Endothelial cell of umbilical vein (primary cell): ENCODE results near the gene CTNND2. TPM values are rescaled to one million over a fixed set of nuclear protein-coding genes. Genes with fewer than 3 reads are reported as not detected.

Source experiments
- BruUV-seq: library from RNA; stranded (reverse); fragments of 400-500 nt; replicated peaks from 2 replicates; lab custom pipeline; 2021; lab: Mats Ljungman, UMichigan
- CTCF ChIA-PET: fragments of 300-600, 350-600 bp; sonication (Branson Sonifier 250); formaldehyde crosslinking; loops from one replicate; lab custom pipeline; 2021; ENCODE audit warnings: antibody characterized with exemption, inconsistent platforms; lab: Charles Lee
- POLR2A ChIA-PET: fragments of 300-600, 350-600 bp; sonication (Branson Sonifier 250); formaldehyde crosslinking; loops from one replicate; lab custom pipeline; 2021; ENCODE audit warnings: antibody characterized with exemption, inconsistent platforms; lab: Charles Lee
- DNase-seq: peaks from one replicate; pipeline ENCODE4 v3.0.0-alpha.2; 2011; ENCODE audit warnings: low read depth, low spot score
- FAIRE-seq: peaks from 2 replicates; lab custom pipeline; 2011; peaks lifted over from hg19 to GRCh38; lab: Jason Lieb, UNC
- H2AFZ ChIP-seq: 2 replicates; pipeline ENCODE4 v1.6.0; 2012; ENCODE audit warnings: low read depth, low read length, control low read depth, inconsistent platforms
- H3K27ac ChIP-seq: 2 replicates; pipeline ENCODE4 v1.5.1; 2011; ENCODE audit warnings: low read depth, mild to moderate bottlenecking, control low read depth, low read length, moderate library complexity; ENCODE audit not compliant: insufficient read depth
- H3K27me3 ChIP-seq, 2 experiments: 2 replicates each; pipeline versions ENCODE4 v1.6.0 to v1.6.1; 2011; ENCODE audit warnings: low read length in 2 of 2, mixed read lengths in 1 of 2; ENCODE audit not compliant: control insufficient read depth in 2 of 2, insufficient read depth in 2 of 2
- H3K36me3 ChIP-seq, 2 experiments: 2 replicates in 1 of 2; 3 replicates in 1 of 2; pipeline ENCODE4 v1.5.1; 2011; ENCODE audit warnings: low read length in 2 of 2, mild to moderate bottlenecking in 1 of 2, moderate library complexity in 1 of 2; ENCODE audit not compliant: control insufficient read depth in 2 of 2, insufficient read depth in 2 of 2; ENCODE audit errors: extremely low read depth in 1 of 2
- H3K4me1 ChIP-seq: 3 replicates; pipeline ENCODE4 v1.5.1; 2011; ENCODE audit warnings: mild to moderate bottlenecking, low read length; ENCODE audit not compliant: control insufficient read depth, insufficient read depth; ENCODE audit errors: extremely low read depth
- H3K4me2 ChIP-seq: 2 replicates; pipeline ENCODE4 v1.6.1; 2011; ENCODE audit warnings: low read length, control low read depth, mixed read lengths; ENCODE audit not compliant: insufficient read depth
- H3K4me3 ChIP-seq, 3 experiments: fragments of 200-600 bp in 1 of 3; sonication (generic), shearing (Covaris generic) in 1 of 3; replicated peaks in 1 of 3; 2 replicates each; pipeline ENCODE4 v1.5.1; 2011 to 2016; ENCODE audit warnings: control low read depth in 3 of 3, low read length in 3 of 3, mild to moderate bottlenecking in 2 of 3, inconsistent platforms in 1 of 3, low read depth in 1 of 3, moderate library complexity in 1 of 3; ENCODE audit not compliant: insufficient read depth in 1 of 3
- H3K79me2 ChIP-seq: 2 replicates; pipeline ENCODE4 v1.6.0; 2012; ENCODE audit warnings: low read length, inconsistent platforms; ENCODE audit not compliant: control insufficient read depth, insufficient read depth
- H3K9ac ChIP-seq: replicated peaks from 2 replicates; pipeline ENCODE3; 2011; ENCODE audit warnings: low read length, control low read depth; ENCODE audit not compliant: insufficient read depth; ENCODE audit errors: extremely low read depth
- H3K9me1 ChIP-seq: replicated peaks from 3 replicates; pipeline ENCODE4 v1.6.0; 2011; ENCODE audit warnings: mild to moderate bottlenecking, low read length; ENCODE audit not compliant: control insufficient read depth, insufficient read depth; ENCODE audit errors: extremely low read depth
- H3K9me3 ChIP-seq: replicated peaks from 2 replicates; pipeline ENCODE4 v1.5.1; 2012; ENCODE audit warnings: low read length, inconsistent platforms; ENCODE audit not compliant: control insufficient read depth, insufficient read depth
- H4K20me1 ChIP-seq: replicated peaks from 2 replicates; pipeline ENCODE3; 2011; ENCODE audit warnings: mild to moderate bottlenecking, low read length; ENCODE audit not compliant: control insufficient read depth, insufficient read depth; ENCODE audit errors: extremely low read depth
- CTCF ChIP-seq, 2 donors: IDR thresholded peaks; 1 replicate in 1 of 2; 2 replicates in 1 of 2; pipeline ENCODE4 v1.5.1; 2011; ENCODE audit warnings: low read length in 2 of 2, mild to moderate bottlenecking in 2 of 2, moderate library complexity in 2 of 2, control low read depth in 1 of 2, inconsistent platforms in 1 of 2, low read depth in 1 of 2; ENCODE audit not compliant: insufficient read depth in 1 of 2; ENCODE audit errors: extremely low read depth in 1 of 2
- EZH2 ChIP-seq: IDR thresholded peaks from 2 replicates; pipeline ENCODE4 v1.6.1; 2012; ENCODE audit warnings: borderline replicate concordance, low read depth, mild to moderate bottlenecking, moderate library complexity, low read length, inconsistent platforms; ENCODE audit not compliant: severe bottlenecking
- FOS ChIP-seq: IDR thresholded peaks from 2 replicates; pipeline ENCODE4 v1.6.1; 2011; ENCODE audit warnings: mild to moderate bottlenecking, low read length, moderate library complexity, borderline replicate concordance; ENCODE audit not compliant: insufficient read depth
- GATA2 ChIP-seq: IDR thresholded peaks from 2 replicates; pipeline ENCODE4 v1.7.0; 2011; ENCODE audit warnings: low read depth, mild to moderate bottlenecking, moderate library complexity, mixed read lengths, low read length; ENCODE audit not compliant: insufficient read length, insufficient read depth
- JUN ChIP-seq: IDR thresholded peaks from 2 replicates; pipeline ENCODE4 v1.6.1; 2011; ENCODE audit warnings: borderline replicate concordance, low read depth; ENCODE audit not compliant: insufficient read length, insufficient read depth
- MYC ChIP-seq: IDR thresholded peaks from one replicate; pipeline ENCODE4 v1.6.1; 2011; ENCODE audit warnings: mild to moderate bottlenecking, low read depth, low read length
- POLR2A ChIP-seq: IDR thresholded peaks from 2 replicates; pipeline ENCODE4 v1.6.1; 2012; ENCODE audit warnings: low read depth, mild to moderate bottlenecking, control low read depth, low read length
- POLR2AphosphoS5 ChIP-seq: IDR thresholded peaks from 2 replicates; pipeline ENCODE4 v1.6.1; 2012; ENCODE audit warnings: low read depth, mild to moderate bottlenecking, control low read depth, low read length, moderate library complexity; ENCODE audit not compliant: insufficient read depth
- dilution Hi-C: fragments of 300-500 bp; cut with MboI; formaldehyde crosslinking; loops from one replicate; pipeline ENCODE4 v1.15.0; 2019; ENCODE audit warnings: low sequenced_read_pairs; ENCODE audit not compliant: extremely low pct_ligation_motif_present
- intact Hi-C: fragments of 100-400 bp; cut with micrococcal nuclease; formaldehyde crosslinking; loops from one replicate; pipeline ENCODE4 v1.10.0; 2022
- polyA plus RNA-seq, 4 experiments: library from polyadenylated mRNA; depleted of rRNA in 3 of 4; stranded (reverse) in 3 of 4; unstranded in 1 of 4; fragments of >200 nt; gene quantifications; 2 replicates each; pipeline versions ENCODE4 v1.2.1 to v1.2.3, GENCODE V29; 2011 to 2012; ENCODE audit warnings: missing spikeins in 1 of 4
- total RNA-seq: library from RNA; stranded (reverse); gene quantifications from 2 replicates; pipeline ENCODE4 v1.2.3, GENCODE V29; 2021
- TF ChIP-seq, protein P1 (sequence below): IDR thresholded peaks from 2 replicates; pipeline ENCODE4 v1.6.1; 2011; ENCODE audit not compliant: insufficient read depth, insufficient read length

The CTNND2 gene
- total and polyA plus RNA-seq, 2 donors (not counting 3 experiments of a cell fraction or from before 2014, with no cell fraction given) = not detected

DNA sequence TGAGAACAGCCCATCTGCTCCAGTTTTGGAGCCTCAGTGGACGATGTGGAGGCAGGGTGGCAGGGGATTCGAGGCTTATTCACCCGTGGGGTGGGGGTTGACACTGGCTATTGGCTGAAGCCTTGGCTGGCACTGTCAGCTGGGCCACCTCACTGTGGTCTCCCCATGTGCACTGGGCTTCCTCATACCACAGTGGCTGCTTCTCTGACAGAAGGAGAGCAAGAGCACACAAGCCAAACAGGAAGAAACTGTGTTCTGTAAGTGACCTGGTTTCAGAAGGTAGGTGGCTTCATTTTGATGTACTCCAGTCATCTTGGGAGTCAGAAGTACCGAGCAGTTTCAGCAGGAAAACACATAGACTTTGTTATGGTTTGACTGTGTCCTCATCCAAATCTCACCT is 24.7 kb upstream of the CTNND2 start:
- H3K9me1 ChIP-seq = no peaks in the 10 kb centered on the region
- H3K36me3 ChIP-seq = no peaks in the 10 kb centered on the region
- no peak for DNase-seq
- H3K27me3 ChIP-seq = no peaks in the 10 kb centered on the region
- no TSS peak for BruUV-seq
- TF ChIP-seq EZH2 = no peak
- no peak for TF ChIP-seq MYC
- H4K20me1 ChIP-seq = no peaks in the 10 kb centered on the region
- H3K4me1 ChIP-seq = no peaks in the 10 kb centered on the region
- dilution Hi-C loops = no loop called here
- no peak for FAIRE-seq
- H3K4me2 ChIP-seq = no peak overlapping the region
- intact Hi-C loops = no loop called here
- H3K27ac ChIP-seq = no peak overlapping the region
- ChIA-PET CTCF (no interaction called here), POLR2A (no interaction called here)
- no peak overlapping the region for H3K4me3 ChIP-seq
- H3K79me2 ChIP-seq = no peaks in the 10 kb centered on the region
- H2AFZ ChIP-seq = no peak overlapping the region
- H3K9me3 ChIP-seq = peaks cover 4% of the 10 kb centered on the region
- H3K9ac ChIP-seq = no peak overlapping the region

- CTCF ChIA-PET = no interaction called here
- dilution Hi-C loops = no loop called here
These were observed 21.5 kb upstream of the CTNND2 start for GRCh38 chr5:11925701-11926100.

More at GRCh38 chr5:11925701-11926100, 21.5 kb upstream of the CTNND2 start:
- no peak overlapping the region for H3K9ac ChIP-seq
- intact Hi-C loops = no loop called here
- H3K79me2 ChIP-seq = no peaks in the 10 kb centered on the region
- no peak overlapping the region for H3K4me3 ChIP-seq
- no peaks in the 10 kb centered on the region for H3K27me3 ChIP-seq
- no peaks in the 10 kb centered on the region for H3K36me3 ChIP-seq
- no peaks in the 10 kb centered on the region for H3K9me1 ChIP-seq
- no peak overlapping the region for H3K4me2 ChIP-seq
- no peaks in the 10 kb centered on the region for H3K4me1 ChIP-seq
- DNase-seq (no peak), FAIRE-seq (no peak)
- H2AFZ ChIP-seq = no peak overlapping the region
- peaks cover 2% of the 10 kb centered on the region for H3K9me3 ChIP-seq
- POLR2A ChIA-PET = no interaction called here
- no peak for TF ChIP-seq FOS
- TF ChIP-seq POLR2A = no peak
- no peak for TF ChIP-seq MYC
- TF ChIP-seq CTCF (IDR thresholded peaks at IDR 0.05; ENCODE audit: extremely low read depth in 1 of 2, insufficient read depth in 1 of 2, low read depth in 1 of 2, low read length in 2 of 2) = no peak
- TF ChIP-seq POLR2AphosphoS5 = no peak
- no peak for TF ChIP-seq EZH2
- no peak for TF ChIP-seq JUN
- TF ChIP-seq, protein P1, sequence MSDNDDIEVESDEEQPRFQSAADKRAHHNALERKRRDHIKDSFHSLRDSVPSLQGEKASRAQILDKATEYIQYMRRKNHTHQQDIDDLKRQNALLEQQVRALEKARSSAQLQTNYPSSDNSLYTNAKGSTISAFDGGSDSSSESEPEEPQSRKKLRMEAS = no peak
- TF ChIP-seq GATA2 = no peak
- no TSS peak for BruUV-seq
- no peaks in the 10 kb centered on the region for H4K20me1 ChIP-seq
- no peak overlapping the region for H3K27ac ChIP-seq
